HG02884 (cell line): ENCODE data around the gene CES4A.
"Not testable (repeated sequence)": the region's sequence is repeated elsewhere in the genome, so short reads cannot be mapped to it uniquely, and the experiment has no call there.

Experiments
- ATAC-seq: cut with Tn5 transposase; IDR thresholded peaks from one replicate; pipeline ENCODE4 v1.9.1; 2021; ENCODE audit warnings: mild to moderate bottlenecking, moderate library complexity; ENCODE audit not compliant: unreplicated experiment

CES4A gene

DNA sequence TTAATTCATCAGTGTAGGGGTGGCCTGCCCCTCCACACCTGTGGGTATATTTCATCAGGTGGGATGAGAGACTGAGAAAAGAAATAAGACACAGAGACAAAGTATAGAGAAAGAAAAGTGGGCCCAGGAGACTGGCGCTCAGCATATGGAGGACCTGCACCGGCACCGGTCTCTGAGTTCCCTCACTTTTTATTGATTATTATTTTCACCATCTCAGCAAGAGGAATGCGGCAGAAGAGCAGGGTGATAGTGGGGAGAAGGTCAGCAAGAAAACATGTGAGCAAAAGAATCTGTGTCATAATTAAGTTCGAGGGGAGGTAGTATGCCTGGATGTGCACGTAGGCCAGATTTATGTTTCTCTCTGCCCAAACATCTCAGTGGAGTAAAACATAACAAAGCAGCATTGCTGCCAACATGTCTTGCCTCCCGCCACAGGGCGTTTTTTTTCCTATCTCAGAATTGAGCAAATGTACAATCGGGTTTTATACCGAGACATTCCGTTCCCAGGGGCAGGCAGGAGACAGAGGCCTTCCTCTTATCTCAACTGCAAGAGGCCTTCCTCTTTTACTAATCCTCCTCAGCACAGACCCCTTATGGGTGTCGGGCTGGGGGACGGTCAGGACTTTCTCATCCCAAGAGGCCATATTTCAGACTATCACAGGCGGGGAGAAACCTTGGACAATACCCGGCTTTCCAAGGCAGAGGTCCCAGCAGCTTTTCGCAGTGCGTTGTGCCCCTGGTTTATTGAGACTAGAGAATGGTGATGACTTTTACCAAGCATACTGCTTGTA lies 32.8 kb upstream of the CES4A start:
- ATAC-seq = not testable (repeated sequence)

DNA sequence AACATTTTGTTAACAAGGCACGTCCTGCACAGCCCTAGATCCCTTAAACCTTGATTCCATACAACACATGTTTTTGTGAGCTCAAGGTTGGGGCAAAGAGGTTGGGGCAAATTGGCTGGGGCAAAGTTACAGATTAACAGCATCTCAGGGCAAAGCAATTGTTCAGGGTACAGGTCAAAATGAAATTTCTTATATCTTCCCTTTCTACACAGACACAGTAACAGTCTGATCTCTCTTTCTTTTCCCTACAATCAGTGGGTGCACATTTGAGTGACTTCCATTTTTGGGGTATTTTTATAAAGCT lies 32.3 kb upstream of the CES4A start:
- not testable (repeated sequence) for ATAC-seq

DNA sequence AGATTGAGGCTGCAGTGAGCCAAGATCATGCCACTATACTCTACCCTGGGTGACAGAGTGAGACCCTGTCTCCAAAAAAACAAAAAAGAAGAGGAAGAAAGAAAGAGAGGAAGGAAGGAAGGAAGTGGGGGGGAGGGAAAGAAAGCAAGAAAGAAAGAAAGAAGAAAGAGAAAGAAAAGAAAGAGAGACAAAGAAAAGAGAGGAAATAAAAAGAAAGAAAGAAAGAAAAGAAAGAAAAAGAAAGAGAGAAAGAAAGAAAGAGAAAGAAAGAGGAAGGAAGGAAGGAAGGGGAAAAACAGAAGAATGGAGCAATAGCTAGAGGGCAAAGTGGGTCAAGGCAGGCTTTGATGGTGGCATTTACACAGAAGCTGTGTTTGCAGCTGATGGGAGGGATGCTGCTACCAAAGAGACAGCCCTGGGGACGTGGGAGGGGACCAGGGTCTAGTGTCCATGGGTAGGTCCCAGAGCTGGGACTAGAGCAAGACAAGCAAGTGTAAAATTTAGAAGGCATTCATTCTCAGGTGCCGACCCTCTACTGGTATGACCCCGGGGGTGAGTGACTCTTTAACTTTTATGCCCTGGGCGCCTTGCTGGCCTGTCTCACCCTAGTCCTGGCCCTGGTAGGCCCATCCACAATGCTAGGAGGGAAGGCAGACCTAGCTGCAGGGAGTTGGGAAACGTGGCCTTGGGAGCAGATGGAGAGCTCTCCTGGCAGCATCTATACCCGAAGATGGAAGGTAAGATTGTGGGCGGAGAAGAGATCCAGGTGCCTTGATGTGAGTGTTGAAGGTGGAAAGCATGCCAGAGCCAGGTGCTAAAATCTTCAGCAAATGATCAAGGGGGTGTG lies 29.3 kb upstream of the CES4A start:
- ATAC-seq = no peak

DNA sequence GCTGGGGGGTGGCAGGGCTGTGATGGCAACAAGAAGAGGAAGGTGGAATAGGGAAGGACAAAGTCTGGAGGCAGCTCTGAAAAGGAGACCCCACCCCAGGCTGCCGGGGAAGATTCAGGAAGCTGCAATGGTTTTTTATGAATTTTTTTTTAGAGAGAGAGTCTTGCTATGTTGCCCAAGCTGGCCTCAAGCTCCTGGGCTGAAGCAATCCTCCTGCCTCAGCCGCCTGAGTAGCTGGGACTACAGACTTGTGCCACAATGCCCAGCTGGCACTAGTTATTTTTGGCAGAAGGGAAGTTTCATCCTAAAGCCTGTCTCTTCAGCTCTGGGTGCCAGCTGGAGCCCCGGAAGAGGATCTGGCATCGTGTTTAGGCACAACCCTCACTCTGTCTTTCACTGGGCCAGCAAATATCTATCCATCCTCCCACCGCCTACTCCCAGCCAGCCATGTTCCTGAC lies 28.7 kb upstream of the CES4A start:
- ATAC-seq = no peak

DNA sequence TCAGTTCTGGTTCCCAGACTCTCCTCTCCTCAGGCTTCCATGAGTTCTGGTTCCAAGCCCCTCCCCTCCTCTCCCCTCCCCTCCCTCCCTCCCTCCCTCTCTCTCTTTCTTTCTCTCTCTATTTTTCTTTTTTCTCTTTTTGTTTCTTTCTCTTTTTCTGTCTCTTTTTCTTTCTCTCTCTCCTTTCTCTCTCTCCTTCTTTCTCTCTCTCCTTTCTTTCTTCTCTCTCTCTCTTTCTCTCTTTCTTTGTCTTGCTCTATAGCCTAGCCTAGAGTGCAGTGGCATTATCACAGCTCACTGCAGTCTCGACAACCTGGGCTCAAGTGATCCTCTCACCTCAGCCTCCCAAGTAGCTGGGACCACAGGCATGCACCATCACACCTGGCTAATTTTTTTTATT lies 28.1 kb upstream of the CES4A start:
- ATAC-seq = no peak

DNA sequence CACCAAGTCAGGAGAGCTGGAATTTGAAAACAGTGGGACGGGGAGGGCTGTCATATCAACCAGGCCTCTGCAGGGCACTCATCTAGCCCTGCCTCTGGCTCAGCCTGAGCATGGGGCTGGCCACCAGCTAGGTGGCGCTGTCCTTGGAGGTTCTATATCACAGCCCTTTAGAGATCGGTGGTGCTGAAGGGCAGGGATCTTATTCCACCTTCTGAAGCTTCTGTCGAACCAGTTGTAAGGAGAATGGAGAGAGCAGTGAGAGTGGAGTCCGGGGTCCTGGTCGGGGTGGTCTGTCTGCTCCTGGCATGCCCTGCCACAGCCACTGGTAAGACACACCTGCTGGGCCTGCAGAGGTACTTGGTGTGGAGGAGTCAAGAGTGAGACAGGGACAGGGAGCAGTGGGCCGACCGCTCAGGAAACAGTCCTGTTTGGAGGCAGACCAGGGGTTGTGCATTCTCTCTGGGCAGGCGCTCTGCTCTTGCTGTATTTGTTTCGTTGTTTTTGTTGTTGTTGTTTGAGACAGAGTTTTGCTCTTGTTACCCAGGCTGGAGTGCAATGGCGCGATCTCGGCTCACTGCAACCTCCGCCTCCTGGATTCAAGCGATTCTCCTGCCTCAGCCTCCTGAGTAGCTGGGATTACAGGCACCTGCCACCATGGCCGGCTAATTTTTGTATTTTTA lies 27.2 kb upstream of the CES4A start, which contains the start of gene CES3:
TSS of gene CES3 (plus strand) at position 202 of the 680 bp plus-strand sequence. CDS start at position 244, 42 bp downstream.
- peak; percentile 74 for ATAC-seq

DNA sequence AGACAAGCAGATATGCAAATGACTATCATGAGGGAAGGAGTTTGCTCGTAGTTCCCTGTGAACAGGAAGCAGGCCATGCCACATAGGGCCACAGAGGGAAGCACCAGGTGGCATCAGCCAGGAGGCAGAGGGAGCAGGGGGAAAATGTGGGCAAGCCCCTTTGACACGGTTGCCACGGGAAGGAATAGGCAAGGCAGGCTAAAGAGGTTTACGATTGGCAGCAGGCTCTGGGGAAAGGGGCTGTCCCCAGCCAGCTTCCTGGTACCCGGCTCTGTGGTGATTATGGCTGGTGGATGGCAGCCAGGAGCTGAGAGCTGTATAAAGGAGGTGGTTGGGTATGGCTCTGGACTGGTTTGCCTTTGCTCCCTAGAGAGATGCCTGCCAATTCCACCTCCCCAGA lies 26.5 kb upstream of the CES4A start:
- no peak for ATAC-seq

DNA sequence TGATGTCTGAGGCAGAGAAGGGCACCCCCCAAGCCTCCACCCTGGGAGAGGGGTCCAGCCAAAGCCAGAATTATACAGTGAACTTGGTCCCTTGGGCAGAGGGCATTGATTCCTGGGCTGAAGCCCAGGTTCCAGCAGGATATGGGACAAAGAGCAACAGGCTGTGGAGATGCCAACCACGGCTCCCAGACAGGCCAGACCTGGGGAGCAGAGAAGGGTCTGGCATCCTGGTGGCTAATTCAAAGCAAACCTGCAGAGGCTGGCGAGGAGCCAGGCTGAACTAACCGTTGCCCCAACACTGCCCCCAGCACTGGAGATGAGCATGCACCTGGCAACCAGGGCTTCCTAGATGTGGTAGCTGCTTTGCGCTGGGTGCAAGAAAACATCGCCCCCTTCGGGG lies 24.3 kb upstream of the CES4A start:
- ATAC-seq = no peak

DNA sequence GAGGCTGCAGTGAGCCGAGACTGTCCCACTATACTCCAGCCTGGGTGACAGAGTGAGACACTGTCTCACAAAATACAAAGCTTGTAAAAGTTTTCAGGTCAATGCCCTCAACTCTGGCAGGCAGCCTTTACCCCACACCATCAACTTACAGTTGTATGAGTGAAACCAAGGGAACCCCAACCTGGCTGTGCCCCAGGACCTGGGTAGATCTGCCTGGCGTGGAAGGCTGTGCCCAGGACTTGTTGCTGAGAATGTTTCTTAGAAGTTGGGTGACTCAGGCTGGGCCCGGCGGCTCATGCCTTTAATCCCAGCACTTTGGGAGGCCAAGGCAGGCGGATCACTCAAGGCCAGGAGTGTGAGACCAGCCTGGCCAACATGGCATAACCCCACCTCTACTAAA lies 19.5 kb upstream of the CES4A start:
- no peak for ATAC-seq

DNA sequence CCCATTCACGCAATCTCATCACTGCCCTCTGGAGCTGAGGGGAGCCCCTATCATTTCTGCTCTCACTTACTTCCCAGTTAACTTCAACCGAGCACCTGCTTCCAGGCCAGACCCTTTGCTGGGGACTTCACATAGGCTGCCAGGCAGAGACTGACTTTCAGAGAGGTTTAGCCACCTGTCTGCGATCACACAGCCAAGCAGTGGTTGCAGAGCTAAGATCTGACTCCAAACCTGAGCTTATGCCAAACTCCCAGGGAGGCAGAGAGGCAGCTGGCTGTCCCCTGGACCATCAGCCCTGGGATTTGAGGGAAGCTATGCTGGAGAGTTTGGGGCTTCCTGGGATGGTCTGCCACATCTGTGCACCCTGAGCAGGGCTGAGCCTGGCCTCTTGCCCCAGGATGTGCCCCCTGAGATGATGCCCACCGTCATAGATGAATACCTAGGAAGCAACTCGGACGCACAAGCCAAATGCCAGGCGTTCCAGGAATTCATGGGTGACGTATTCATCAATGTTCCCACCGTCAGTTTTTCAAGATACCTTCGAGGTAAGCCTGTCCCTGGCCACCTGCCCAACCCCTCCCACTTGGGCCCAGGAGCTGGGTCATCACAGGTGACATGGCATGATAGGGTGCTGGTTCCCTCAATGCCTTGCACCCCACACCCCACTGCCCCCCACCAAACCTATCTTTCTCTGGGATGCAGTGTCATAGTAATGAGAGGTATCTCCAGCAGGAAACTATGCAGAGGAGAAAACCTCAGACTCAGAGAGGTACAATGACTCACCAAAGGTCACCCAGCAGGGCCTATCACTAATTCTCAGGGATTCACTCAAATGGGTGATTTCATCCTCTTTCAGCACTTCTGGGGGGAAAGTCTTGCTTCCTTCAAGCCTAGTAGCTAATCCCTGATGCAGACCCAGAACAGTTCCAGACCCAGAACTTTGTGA lies 17.3 kb upstream of the CES4A start:
- ATAC-seq = no peak

DNA sequence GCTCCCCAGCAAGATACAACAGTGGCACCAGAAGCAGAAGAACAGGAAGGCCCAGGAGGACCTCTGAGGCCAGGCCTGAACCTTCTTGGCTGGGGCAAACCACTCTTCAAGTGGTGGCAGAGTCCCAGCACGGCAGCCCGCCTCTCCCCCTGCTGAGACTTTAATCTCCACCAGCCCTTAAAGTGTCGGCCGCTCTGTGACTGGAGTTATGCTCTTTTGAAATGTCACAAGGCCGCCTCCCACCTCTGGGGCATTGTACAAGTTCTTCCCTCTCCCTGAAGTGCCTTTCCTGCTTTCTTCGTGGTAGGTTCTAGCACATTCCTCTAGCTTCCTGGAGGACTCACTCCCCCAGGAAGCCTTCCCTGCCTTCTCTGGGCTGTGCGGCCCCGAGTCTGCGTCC lies 15.4 kb upstream of the CES4A start:
- ATAC-seq = no peak

DNA sequence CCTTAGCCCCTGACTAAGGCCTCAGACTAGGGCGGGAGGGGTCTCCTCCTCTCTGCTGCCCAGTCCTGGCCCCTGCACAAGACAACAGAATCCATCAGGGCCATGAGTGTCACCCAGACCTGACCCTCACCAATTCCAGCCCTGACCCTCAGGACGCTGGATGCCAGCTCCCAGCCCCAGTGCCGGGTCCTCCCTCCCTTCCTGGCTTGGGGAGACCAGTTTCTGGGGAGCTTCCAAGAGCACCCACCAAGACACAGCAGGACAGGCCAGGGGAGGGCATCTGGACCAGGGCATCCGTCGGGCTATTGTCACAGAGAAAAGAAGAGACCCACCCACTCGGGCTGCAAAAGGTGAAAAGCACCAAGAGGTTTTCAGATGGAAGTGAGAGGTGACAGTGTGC lies 14.7 kb upstream of the CES4A start:
- ATAC-seq = no peak

DNA sequence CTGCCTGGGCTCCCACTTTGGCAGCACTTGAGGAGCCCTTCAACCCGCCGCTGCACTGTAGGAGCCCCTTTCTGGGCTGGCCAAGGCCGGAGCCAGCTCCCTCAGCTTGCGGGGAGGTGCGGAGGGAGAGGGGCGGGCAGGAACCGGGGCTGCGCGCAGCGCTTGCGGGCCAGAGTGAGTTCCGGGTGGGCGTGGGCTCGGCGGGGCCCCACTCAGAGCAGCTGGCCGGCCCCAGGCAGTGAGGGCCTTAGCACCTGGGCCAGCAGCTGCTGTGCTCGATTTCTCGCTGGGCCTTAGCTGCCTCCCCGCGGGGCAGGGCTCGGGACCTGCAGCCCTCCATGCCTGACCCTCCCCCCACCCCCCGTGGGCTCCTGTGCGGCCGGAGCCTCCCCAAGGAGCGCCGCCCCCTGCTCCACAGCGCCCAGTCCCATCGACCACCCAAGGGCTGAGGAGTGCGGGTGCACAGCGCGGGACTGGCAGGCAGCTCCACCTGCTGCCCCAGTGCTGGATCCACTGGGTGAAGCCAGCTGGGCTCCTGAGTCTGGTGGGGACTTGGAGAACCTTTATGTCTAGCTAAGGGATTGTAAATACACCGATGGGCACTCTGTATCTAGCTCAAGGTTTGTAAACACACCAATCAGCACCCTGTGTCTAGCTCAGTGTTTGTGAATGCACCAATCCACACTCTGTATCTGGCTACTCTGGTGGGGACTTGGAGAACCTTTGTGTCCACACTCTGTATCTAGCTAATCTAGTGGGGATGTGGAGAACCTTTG lies 14.0 kb upstream of the CES4A start:
- not testable (repeated sequence) for ATAC-seq

DNA sequence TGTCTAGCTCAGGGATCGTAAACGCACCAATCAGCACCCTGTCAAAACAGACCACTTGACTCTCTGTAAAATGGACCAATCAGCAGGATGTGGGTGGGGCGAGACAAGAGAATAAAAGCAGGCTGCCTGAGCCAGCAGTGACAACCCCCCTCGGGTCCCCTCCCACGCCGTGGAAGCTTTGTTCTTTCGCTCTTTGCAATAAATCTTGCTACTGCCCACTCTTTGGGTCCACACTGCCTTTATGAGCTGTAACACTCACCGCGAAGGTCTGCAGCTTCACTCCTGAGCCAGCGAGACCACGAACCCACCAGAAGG lies 13.5 kb upstream of the CES4A start:
- ATAC-seq = not testable (repeated sequence)

DNA sequence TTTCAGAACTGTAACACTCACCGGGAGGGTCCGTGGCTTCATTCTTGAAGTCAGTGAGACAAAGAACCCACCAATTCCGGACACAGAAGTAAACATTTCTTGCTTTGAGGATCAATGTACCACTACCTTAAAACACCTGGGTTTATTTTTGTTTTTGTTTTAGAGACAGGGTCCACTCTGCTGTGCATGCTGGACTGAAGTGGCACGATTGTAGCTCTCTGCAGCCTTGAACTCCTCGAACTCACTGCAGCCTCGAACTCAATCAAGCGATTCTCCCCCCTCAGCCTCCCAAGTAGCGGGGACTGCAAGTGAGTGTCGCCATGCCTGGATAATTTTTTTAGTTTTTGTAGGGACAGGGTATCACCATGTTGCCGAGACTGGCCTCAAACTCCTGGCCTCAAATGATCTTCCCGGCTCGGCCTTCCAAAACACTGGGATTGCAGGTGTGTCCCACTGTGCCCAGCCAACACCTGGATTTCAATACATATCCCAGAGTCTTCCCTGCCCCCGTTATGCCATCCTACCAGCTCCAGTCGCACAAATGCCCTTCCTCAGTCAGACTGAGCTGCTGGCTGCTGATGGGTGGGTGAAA lies 13.0 kb upstream of the CES4A start:
- no peak for ATAC-seq

DNA sequence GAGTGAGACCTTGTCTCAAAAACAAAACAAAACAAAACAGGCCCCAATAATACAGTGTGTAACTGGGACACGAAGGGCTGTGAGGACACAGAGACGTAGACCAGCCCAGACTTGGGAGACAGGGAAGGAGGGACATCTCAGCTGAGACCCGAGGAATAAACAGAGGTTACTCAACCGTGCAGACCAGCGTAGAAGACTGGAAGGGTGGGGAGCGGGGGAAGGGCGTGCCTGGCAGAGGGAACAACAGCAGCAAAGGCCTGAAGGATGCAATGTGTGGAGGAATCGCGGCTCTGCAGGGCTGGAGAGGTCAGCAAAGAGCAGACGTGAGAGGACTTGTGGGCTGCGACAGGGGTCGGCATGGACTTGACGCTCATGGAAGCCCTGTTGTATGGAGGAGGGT lies 11.6 kb upstream of the CES4A start:
- no peak for ATAC-seq

DNA sequence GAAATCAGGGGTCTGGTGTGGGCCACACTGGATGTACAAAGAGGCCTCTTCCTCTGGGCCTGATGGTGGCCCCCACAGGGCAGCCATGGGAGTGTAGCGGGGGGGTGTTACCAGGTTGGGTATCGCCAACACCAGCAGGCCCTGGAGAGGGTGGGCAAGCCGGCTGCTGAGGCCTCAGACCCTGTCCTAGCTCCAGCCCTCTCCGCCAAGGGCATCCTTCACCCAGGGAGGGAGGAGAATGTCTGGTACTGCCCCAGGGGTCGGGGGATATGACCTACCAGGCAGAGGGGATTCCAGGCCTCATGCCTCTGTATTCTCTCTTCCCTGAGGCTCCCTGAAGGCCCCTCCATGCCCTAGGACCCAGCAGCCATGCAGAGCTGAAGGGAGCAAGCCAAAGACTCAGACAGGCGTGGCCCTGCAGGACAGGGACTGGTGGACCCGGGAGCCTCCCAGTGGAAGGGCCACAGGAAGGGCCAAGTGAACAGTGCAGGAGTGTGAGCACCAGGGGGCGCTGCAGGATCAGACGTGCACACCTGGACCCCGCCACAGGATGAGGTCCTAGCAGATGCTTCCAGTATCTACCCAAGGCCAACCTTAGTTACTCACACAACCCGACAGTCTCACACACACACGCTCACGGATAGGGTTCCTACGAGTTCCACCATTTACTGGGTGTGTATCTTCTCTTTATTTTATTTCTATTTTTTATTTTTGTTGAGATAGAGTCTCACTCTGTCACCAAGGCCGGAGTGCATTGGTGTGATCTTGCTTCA lies 10.9 kb upstream of the CES4A start:
- ATAC-seq = peak; percentile 70

DNA sequence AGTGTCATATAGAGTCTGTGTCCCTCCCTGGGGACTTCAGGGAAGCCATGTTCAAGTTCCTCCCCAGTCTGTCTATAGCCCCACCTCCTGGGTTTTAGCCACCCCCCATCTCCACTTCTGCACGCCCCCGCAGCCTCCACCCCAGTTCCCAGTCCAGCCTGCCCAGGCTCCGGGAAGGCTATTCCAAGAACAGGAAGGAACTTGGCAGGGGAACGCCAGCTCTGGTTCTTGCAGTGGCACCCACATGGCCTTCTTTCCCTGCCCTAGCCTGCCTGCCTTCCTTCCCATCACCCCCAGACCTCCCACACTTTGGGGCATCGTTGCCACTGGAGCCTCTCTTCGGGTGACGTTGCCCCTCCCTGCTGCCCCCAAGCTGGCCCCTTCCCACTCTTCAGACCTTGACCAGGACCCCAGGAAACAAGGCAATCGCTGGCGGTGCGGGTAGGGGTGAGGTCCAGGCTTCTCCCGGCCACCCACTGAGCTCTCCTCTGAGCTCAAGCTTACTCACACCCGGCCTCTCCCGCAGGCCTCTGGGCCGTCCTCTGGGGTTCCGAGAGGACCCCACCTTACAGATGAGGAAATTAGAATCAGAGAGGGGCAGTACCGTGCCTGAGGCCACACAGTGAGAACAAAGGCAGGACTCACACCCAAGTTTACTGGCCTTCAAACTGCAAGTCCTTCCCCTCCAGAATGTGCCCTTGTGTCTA lies 9.2 kb upstream of the CES4A start:
- no peak for ATAC-seq
